Calu3 (cell line): ENCODE data around the gene DBH. TPM values are rescaled to one million over a fixed set of nuclear protein-coding genes. Genes with fewer than 3 reads are reported as not detected.

ENCODE experiments used
- BruUV-seq: library from RNA; stranded (reverse); fragments of 400-500 nt; replicated peaks from 2 replicates; lab custom pipeline; 2021; lab: Mats Ljungman, UMichigan
- CTCF ChIA-PET: fragments of 300-600 bp; sonication (Branson Sonifier 250); formaldehyde crosslinking; loops from one replicate; lab custom pipeline; 2022; ENCODE audit warnings: antibody characterized with exemption; lab: Charles Lee
- DNase-seq: peaks from one replicate; pipeline ENCODE4 v3.0.0; 2022
- H3K27ac Mint-ChIP-seq: one replicate; pipeline ENCODE4 v1.8.0; 2022; ENCODE audit warnings: mixed read lengths; ENCODE audit not compliant: unreplicated experiment
- H3K27me3 Mint-ChIP-seq: one replicate; pipeline ENCODE4 v1.8.0; 2022; ENCODE audit warnings: mixed read lengths; ENCODE audit not compliant: unreplicated experiment
- H3K36me3 Mint-ChIP-seq: one replicate; pipeline ENCODE4 v1.8.0; 2022; ENCODE audit warnings: mild to moderate bottlenecking, moderate library complexity, mixed read lengths; ENCODE audit not compliant: insufficient read depth, unreplicated experiment
- H3K4me1 Mint-ChIP-seq: one replicate; pipeline ENCODE4 v1.8.0; 2022; ENCODE audit warnings: mild to moderate bottlenecking, low read depth, mixed read lengths; ENCODE audit not compliant: unreplicated experiment
- H3K4me3 Mint-ChIP-seq: one replicate; pipeline ENCODE4 v1.8.0; 2022; ENCODE audit warnings: mild to moderate bottlenecking, low read depth, moderate library complexity, mixed read lengths; ENCODE audit not compliant: unreplicated experiment
- H3K9me3 Mint-ChIP-seq: one replicate; pipeline ENCODE4 v1.8.0; 2022; ENCODE audit warnings: low read depth, mixed read lengths; ENCODE audit not compliant: unreplicated experiment
- intact Hi-C: fragments of 100-400 bp; cut with micrococcal nuclease; formaldehyde crosslinking; loops from one replicate; pipeline ENCODE4 v1.10.0; 2022; ENCODE audit not compliant: unreplicated experiment
- total RNA-seq: library from RNA; stranded (reverse); gene quantifications from 2 replicates; pipeline ENCODE4 v1.2.3, GENCODE V29; 2022
- TF ChIP-seq, protein P1 (sequence below): fragments of 200-600 bp; IDR thresholded peaks from one replicate; pipeline ENCODE4 v1.8.0; 2022; ENCODE audit warnings: antibody characterized with exemption; ENCODE audit not compliant: unreplicated experiment

The DBH gene
- total RNA-seq, 1 experiment from 2014 or later: not detected

GRCh38 chr9:133655701-133656100 lies 19.5 kb downstream of the DBH start:
- Mint-ChIP-seq H3K9me3 (no peaks in the 10 kb centered on the region), H3K4me1 (no peaks in the 10 kb centered on the region), H3K27ac (no peak overlapping the region), H3K27me3 (peaks cover 73% of the 10 kb centered on the region), H3K36me3 (peaks cover 6% of the 10 kb centered on the region), H3K4me3 (no peak overlapping the region)
- CTCF ChIA-PET: no interaction called here
- TF ChIP-seq, protein P1, sequence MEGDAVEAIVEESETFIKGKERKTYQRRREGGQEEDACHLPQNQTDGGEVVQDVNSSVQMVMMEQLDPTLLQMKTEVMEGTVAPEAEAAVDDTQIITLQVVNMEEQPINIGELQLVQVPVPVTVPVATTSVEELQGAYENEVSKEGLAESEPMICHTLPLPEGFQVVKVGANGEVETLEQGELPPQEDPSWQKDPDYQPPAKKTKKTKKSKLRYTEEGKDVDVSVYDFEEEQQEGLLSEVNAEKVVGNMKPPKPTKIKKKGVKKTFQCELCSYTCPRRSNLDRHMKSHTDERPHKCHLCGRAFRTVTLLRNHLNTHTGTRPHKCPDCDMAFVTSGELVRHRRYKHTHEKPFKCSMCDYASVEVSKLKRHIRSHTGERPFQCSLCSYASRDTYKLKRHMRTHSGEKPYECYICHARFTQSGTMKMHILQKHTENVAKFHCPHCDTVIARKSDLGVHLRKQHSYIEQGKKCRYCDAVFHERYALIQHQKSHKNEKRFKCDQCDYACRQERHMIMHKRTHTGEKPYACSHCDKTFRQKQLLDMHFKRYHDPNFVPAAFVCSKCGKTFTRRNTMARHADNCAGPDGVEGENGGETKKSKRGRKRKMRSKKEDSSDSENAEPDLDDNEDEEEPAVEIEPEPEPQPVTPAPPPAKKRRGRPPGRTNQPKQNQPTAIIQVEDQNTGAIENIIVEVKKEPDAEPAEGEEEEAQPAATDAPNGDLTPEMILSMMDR: no peak
- intact Hi-C loops: no loop called here
- DNase-seq: no peak
- BruUV-seq: no TSS peak

DNA sequence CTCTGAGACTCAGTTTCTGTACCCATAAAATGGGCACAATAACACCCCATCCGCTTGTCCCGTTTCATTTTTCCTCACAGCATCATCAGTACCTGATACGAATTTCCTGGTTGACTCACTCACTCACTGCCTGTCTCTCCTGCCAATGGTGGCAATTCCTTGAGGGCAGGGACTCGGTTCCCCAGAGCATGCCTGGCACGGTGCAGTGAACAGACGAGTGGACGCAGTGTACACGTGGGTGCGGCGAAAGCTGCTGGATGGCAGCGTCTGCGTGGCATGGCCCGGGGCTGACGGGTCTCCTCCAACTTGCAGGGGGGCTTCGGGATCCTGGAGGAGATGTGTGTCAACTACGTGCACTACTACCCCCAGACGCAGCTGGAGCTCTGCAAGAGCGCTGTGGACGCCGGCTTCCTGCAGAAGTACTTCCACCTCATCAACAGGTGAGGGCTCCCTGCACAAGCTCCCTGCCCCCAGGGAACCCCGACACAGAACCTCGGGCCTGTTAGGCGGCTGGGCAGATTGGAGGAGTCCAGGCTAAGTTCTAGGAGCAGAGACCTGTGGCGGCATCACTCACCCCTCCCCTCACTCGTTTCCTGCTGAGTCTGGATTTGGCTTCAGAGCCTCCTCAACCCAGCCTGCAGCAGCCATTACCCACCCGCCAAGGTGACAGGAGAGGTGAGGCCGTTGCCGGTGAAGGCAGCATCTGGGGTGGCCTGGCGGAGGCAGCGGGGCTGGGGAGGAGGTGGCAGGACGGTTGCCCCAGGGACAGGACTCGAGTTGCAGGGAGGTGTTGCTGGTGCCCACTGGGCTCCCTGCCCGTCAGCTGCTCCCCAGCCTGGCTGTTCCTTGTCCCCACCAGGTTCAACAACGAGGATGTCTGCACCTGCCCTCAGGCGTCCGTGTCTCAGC lies 20.3 kb downstream of the DBH start:
- Mint-ChIP-seq H3K9me3 (no peaks in the 10 kb centered on the region), H3K4me3 (no peak overlapping the region), H3K27ac (no peak overlapping the region), H3K36me3 (peaks cover 6% of the 10 kb centered on the region), H3K27me3 (peaks cover 70% of the 10 kb centered on the region), H3K4me1 (no peaks in the 10 kb centered on the region)
- DNase-seq: no peak
- intact Hi-C loops: no loop called here
- CTCF ChIA-PET: interaction anchor here (0.5 kb wide), 1 partner anchor 602 kb away, joined by 6 read pairs; no protein-coding TSS in a partner anchor
- no TSS peak for BruUV-seq
- TF ChIP-seq, protein P1: no peak

DNA sequence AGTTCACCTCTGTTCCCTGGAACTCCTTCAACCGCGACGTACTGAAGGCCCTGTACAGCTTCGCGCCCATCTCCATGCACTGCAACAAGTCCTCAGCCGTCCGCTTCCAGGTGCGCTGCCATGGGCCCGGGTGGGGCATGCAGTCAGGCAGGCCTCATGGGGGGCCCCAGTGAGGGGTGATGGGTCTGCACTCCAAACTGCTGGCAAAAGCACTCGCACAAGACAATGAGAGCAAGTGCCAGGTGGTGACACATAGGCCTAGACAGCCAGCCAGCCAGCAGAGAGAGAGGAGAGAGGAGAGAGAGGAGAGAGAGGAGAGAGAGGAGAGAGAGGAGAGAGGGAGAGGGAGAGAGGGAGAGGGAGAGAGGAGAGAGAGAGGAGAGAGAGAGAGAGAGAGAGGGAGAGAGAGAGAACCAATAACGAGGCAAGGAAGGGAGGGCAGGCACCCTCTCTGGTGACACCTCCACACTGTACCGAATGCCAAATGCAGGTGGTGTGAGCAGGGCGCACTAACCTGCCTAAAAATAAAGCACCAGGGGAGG lies 21.0 kb downstream of the DBH start:
- H3K4me3 Mint-ChIP-seq: no peak overlapping the region
- peaks cover 6% of the 10 kb centered on the region for H3K36me3 Mint-ChIP-seq
- no peak for DNase-seq
- intact Hi-C loops: no loop called here
- H3K27ac Mint-ChIP-seq: no peak overlapping the region
- CTCF ChIA-PET: no interaction called here
- no peaks in the 10 kb centered on the region for H3K4me1 Mint-ChIP-seq
- H3K9me3 Mint-ChIP-seq: no peaks in the 10 kb centered on the region
- no TSS peak for BruUV-seq
- peaks cover 69% of the 10 kb centered on the region for H3K27me3 Mint-ChIP-seq
- TF ChIP-seq, protein P1: no peak

DNA sequence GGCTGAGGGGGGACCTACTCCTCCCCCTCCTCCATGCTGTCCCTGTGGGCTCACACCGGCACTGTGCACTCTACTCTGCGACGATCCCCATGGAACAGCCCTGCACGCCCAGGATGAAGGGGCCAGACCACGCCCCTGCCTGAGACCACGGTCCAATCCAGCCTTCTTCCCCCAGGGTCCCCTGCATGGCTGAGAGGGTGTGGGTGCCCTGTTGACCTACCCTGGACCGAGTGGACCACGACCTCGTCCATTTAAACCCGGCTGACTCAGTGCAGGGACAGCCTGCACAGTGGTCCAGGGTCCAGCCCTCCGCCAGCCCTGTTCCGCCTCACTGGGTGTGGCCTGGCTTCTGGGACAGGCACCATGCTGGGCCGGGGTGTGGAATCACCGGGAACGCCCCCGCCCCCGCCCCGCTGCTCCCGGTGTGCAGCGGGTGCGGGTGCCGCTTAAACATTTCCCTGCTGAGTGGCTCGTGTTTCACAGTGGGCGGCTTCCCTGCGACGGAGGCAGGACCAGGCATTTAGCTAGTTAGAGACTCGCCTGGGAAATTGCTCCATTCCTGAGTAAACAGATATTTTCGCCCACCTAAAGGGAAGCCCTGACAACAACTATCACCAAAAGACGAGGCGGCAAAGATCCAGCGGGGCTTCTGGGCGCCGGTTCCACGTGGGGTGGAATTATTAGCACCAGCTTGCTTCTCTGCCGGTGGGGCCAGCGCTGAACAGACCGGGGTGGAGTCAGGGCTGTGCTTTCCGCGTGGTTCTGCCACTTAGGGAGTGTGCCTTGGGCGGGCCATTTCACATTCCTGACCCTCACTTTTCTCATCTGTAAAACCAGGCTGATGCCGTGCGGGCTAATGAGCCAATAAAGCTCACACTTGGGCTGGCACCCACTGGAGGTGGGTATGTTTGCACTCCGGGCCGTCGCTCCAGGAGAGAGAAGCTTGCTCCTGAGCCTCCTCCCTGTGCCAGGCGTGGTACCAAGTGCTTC lies 22.6 kb downstream of the DBH start:
- Mint-ChIP-seq H3K9me3 (no peaks in the 10 kb centered on the region), H3K27ac (no peak overlapping the region), H3K36me3 (peaks cover 6% of the 10 kb centered on the region), H3K4me1 (no peaks in the 10 kb centered on the region), H3K27me3 (peaks cover 77% of the 10 kb centered on the region), H3K4me3 (peak overlapping the region; percentile 56)
- TF ChIP-seq, protein P1: no peak
- CTCF ChIA-PET: no interaction called here
- intact Hi-C loops: no loop called here
- peak; percentile 25 for DNase-seq
- BruUV-seq: no TSS peak
